Measurements from ENCODE around the gene RBMS1.
A peak's percentile ranks its signal among the peaks of the same experiment; 100 is the strongest.
"Not testable (repeated sequence)": the region's sequence is repeated elsewhere in the genome, so short reads cannot be mapped to it uniquely, and the experiment has no call there.

RBMS1 gene

GRCh38 chr2:160377204-160377995, 116.2 kb downstream of the RBMS1 start:
- DNase-seq: no peak

- no peak for DNase-seq
Observed at GRCh38 chr2:160376576-160376975, 117.0 kb downstream of the RBMS1 start.

GRCh38 chr2:160375802-160376469, 117.7 kb downstream of the RBMS1 start:
- DNase-seq: no peak

GRCh38 chr2:160375037-160375436, 118.6 kb downstream of the RBMS1 start:
- no peak for DNase-seq

GRCh38 chr2:160373666-160374065, 119.9 kb downstream of the RBMS1 start:
- DNase-seq: no peak

GRCh38 chr2:160373263-160373662, 120.3 kb downstream of the RBMS1 start:
- no peak for DNase-seq

GRCh38 chr2:160372585-160372984, 121.0 kb downstream of the RBMS1 start:
- no peak for DNase-seq

GRCh38 chr2:160372010-160372356, 121.6 kb downstream of the RBMS1 start:
- no peak for DNase-seq

- no peak for DNase-seq
Observed at GRCh38 chr2:160371251-160372009, 122.2 kb downstream of the RBMS1 start.

GRCh38 chr2:160368988-160369930, 124.3 kb downstream of the RBMS1 start:
- no peak for DNase-seq

- peak; percentile 45 for DNase-seq
Observed at GRCh38 chr2:160367887-160368286, 125.7 kb downstream of the RBMS1 start.

GRCh38 chr2:160367139-160367538, 126.5 kb downstream of the RBMS1 start:
- DNase-seq: not testable (repeated sequence)

GRCh38 chr2:160366474-160366873, 127.1 kb downstream of the RBMS1 start:
- no peak for DNase-seq

- peak; percentile 77 for DNase-seq
Observed at GRCh38 chr2:160365716-160366367, 127.8 kb downstream of the RBMS1 start.

- DNase-seq: no peak
Observed at GRCh38 chr2:160364364-160364763, 129.2 kb downstream of the RBMS1 start.

GRCh38 chr2:160363961-160364360, 129.6 kb downstream of the RBMS1 start:
- DNase-seq: no peak

GRCh38 chr2:160363055-160363454, 130.6 kb downstream of the RBMS1 start:
- DNase-seq: no peak

GRCh38 chr2:160362541-160362940, 131.1 kb downstream of the RBMS1 start:
- no peak for DNase-seq

- no peak for DNase-seq
Observed at GRCh38 chr2:160362018-160362417, 131.6 kb downstream of the RBMS1 start.

GRCh38 chr2:160360089-160360757, 133.4 kb downstream of the RBMS1 start:
- no peak for DNase-seq

- DNase-seq: no peak
Observed at GRCh38 chr2:160358046-160358445, 135.6 kb downstream of the RBMS1 start.

Data from left hindlimb (tissue), 1 donor.